Inferior parietal cortex (tissue), 1 donor: ENCODE measurements around the gene TPD52L2.

Experiments used
- DNase-seq: peaks from one replicate; pipeline ENCODE4 v3.0.0-alpha.2; 2016; ENCODE audit errors: extremely low spot score

Gene TPD52L2

DNA sequence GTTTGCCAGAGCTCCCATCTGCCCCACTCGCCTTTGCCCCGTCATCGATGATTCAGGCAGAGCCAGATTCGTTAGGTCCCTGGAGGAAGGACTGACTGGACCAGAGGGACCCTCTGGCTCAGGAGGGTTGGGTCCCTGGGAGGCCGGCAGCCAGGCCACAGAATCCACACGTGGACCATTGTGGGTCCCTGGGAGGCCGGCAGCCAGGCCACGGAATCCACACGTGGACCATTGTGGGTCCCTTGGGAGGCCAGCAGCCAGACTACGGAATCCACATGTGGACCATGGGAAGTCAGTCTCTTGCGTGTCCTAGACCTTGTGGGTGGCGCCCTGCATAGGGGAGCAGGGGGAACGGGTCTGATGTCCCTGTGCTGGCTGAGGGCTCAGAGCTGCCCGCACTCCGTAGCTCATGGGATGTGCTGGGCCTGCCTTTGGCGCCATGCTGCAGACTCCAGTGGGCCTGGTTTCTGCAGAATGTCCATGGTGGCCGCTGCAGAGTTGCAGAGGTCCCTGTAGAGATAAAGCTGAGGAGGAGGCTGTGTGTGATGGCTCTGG lies 67.6 kb downstream of the TPD52L2 start:
- DNase-seq = no peak

DNA sequence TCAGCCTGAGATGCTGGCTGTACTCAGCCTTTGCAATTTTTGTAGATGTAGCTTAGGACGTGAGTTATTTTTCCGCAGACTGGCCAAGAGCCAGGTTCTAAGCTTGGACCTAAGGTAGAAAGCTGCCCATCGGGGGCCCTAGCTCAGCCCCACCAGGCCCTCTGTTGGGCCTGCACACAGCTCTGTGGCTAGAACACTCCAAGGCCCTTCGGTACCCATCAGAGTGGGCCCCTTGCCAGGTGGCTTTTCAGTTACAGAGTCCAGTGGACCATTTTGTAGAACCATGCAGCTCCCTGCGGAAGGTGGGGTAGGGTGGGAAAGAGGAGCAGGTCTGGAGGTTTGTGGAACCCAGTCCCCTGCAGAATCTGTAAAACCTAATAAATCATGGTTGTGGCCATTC lies 68.6 kb downstream of the TPD52L2 start:
- DNase-seq = no peak

DNA sequence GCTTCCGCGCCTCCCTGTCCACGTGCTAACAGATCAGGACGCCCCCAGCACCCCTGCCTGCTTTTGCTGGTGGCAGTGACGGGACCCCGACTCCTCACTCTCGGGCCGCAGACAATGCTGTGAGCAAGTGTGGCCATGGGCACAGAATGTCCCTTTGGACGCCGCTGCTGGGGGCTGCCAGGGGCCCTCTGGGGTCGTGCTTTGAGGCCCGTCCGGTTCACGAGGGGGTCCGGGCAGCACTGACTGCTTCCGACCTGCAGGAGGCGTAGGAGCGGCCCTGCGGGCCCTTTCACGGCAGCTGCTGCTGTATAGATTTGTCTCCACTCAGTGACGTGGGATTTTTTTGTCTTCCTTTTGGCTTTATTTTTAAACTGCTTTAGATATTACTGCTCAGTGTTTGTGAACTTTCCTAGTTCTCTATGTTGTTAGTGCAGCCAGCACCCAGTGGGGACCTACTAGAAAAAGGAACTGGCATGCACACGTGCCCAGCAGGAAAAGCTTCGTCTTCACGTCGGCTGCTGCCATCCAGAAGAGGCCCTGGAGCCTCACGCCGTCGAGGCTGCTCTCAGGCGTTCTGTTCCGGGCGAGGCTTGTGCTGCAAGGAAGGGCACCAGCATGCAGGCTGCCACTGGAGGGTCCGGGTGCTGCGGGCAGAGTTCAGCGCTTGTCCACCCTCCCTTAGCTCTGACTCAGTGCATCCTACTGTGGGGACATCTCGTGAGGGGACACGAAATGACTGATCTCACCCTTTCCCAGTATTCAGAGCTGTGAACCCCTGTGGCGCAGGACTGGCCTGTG lies 69.4 kb downstream of the TPD52L2 start:
- no peak for DNase-seq

DNA sequence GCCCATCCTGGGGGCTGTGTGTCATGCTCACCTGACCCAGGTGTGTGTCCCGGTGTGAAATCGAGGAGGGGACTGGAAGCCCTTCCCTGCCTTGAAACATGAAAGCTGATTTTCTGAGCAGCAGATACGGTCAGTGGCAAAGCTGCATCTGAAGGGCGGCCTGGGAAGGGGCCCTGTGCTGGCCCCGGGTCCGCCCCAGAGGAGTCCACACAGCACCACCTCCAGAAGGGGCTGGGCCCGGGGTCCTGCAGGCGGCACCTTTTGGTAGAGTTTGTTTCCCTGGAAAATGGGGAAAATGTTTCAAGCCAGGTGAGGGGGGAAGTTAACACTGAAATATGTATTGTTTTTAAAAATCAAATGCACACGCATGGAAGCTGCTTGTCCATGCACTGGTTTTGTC lies 70.4 kb downstream of the TPD52L2 start:
- DNase-seq = no peak

DNA sequence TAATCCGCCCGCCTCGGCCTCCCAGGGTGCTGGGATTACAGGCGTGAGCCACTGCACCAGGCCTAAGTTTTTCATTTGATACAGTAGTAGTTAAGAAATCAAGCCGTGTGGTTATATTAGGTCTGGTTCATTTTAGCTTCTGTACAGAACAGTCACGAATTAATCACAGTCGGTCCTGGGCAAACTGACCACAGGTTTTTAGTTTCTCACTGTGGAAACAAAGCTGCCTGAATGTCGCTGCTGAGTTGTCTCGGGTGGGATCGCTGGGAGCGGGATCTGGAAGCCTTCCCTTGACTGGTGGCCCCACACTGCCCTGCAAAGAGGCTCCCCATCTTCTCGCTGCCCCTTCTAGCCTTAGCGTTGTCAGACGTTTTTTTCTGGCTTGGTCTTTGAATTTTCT lies 72.5 kb downstream of the TPD52L2 start:
- no peak for DNase-seq

DNA sequence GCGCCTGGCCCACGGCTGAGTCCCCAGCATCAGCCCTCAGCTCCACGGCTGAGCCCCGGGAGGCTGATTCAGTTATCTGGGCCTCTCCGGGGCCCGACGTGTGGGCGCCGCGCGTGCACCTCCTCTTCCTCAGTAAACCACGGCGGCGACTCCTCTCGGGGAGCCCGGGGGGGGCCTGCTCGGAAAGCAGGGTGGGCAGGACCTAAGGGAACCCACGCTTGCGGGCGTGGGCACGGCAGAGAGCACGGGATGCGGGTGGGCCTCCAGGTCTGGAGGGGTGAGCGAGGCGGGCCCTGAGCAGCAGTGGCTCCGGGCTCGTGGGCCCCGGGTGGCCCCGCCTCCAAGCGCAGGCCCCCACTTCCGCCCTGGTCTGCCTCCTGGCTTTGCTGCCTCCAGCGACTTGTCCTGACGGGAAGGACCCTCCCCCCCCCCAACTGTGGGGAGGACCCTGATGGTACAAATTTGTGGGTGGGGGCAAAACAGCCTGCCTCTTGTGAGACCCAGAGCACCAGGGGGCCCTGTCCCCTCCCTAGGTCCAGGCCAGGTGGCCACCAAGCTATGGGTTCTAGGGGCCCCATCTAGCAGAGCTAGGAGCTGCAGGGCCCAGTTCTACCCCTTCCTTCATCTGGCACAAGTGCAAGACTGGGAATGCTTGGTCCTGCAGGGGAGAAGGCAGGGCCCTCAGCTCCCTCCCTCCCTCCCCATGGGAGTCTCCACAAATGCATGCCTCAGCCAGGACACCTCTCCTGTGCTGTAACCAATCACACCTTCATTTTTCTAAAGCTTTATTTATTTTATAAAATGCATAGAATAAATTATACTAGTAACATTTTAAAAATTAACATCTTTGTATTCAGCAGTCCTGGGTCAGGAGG lies 74.2 kb downstream of the TPD52L2 start:
- DNase-seq = no peak

DNA sequence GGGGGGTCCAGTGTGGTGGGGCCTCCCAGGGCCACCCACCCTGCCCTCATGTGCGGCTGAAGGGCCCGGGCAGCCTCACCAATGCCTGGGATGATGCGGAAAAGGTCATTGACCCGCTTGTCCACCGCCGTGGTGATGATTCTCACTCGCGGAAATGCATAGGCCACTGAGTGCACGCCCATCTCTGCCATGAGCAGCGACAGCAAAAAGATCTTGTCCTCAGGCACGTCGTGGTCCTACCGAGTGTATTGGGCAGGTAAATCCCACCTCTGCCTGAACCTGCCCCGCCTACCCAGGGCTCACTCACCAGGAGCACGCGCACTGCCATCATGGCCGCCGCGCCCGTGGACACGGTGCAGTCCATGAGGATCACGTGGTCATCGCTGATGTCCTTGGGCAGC lies 75.0 kb downstream of the TPD52L2 start:
- DNase-seq = no peak

DNA sequence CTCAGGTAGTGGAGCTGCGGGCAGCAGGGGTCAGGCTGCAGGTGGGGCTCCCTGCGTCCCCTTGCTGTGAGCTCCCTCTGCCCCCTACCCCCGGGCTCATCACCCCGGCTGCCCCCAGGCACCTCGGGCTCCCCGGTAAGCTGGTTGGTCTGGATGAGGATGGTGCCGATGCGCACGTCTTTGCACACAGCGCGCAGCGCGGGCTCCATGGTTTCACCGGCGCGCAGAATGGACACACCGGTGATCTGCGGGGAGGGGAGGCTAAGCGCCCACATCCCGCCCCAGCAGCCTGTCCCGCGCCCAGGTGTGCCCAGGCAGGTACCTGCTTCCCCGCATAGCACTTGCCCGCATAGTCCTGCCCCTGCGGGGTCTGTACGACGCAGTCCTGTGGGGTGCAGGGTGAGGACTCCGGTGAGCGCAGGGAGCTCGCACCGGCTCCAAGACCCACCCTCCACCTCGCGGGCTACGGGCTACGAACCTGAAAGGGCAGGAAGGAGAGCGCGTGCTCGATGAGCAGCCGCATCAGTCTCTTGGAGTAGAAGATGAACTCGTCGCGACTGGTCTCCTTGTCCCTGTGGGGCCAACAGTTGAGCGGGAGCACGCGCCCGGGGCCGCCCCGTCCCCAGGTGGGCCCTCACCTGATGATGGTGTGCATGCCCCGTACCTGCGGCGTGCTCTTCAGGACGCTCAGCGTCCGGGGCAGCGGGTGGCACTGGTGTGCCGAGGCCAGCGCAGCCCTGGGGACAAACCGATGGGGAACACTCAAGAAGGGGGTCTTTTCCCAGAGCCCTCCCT lies 75.6 kb downstream of the TPD52L2 start:
- no peak for DNase-seq
